HK-2 (cell line): ENCODE measurements around the gene TEX2.

Experiments used
- DNase-seq: peaks from one replicate; pipeline ENCODE4 v3.0.0-alpha.2; 2018; ENCODE audit not compliant: unreplicated experiment

The TEX2 gene, protein sequence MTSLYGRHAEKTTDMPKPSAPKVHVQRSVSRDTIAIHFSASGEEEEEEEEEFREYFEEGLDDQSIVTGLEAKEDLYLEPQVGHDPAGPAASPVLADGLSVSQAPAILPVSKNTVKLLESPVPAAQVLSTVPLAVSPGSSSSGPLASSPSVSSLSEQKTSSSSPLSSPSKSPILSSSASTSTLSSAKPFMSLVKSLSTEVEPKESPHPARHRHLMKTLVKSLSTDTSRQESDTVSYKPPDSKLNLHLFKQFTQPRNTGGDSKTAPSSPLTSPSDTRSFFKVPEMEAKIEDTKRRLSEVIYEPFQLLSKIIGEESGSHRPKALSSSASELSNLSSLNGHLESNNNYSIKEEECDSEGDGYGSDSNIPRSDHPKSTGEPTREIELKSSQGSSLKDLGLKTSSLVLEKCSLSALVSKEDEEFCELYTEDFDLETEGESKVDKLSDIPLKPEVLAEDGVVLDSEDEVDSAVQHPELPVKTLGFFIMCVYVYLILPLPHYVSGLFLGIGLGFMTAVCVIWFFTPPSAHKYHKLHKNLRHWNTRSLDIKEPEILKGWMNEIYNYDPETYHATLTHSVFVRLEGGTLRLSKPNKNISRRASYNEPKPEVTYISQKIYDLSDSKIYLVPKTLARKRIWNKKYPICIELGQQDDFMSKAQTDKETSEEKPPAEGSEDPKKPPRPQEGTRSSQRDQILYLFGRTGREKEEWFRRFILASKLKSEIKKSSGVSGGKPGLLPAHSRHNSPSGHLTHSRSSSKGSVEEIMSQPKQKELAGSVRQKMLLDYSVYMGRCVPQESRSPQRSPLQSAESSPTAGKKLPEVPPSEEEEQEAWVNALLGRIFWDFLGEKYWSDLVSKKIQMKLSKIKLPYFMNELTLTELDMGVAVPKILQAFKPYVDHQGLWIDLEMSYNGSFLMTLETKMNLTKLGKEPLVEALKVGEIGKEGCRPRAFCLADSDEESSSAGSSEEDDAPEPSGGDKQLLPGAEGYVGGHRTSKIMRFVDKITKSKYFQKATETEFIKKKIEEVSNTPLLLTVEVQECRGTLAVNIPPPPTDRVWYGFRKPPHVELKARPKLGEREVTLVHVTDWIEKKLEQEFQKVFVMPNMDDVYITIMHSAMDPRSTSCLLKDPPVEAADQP

DNA sequence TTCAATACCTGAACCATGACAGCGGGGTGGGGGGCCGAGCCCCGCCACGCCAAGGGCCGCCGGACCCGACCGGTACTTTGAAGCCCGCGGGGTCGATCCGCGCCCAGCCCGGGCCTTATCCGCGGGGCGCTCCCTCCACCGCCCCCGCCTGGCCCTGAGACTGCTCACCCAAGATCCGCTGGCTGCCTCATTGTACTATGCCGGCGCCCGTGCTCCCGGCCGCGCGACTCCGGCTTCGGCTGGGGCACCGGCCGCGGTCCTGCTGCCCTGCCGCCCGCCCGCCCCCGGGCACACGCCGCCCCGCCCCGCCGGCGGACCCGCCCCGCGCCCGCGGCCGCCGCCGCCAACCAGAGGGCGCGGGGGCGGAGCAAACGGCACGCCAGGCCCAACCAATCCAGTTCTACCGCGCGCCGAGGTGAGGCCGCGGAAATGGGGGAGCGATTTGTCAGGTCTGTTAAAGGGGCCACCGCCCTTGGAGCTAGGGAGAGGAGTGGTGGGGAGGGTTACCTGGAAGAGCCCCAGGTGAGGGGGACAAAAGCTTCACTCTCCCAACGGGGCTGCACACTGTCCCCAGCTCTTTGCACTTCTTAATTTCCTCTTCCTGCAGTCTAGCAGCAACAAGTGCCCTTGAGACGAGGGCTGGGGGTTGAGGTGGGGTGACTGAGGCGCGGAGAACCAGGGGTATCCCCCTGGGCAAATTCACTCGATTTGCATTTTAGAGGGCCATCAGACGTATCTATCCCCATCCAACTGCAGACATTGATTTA, at the start of gene TEX2:
Gene TEX2 (minus strand): TSS at position 261 of the 767 bp plus-strand sequence. CDS start 49,043 bp downstream, outside the sequence.
- DNase-seq: peak; percentile 84

DNA sequence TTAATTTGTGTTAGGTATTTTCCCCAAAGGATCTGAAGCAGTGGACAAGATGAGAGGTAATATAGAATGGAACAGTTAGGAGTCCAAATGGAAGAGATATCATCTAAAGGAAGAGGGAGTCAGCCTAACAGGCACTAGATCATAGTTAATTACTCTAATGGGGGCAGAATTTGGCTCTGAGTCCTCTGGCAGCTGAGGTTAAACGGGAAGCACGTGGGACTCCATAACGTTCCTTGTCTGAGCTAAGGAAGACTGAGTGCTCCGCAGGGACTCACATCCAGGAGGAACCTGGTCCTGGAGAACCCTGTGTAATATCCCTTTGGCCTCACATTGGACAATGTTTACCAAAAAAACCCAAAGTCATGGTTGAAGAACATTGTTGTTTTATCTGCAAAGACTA, 46.6 kb upstream of the TEX2 start:
- no peak for DNase-seq

DNA sequence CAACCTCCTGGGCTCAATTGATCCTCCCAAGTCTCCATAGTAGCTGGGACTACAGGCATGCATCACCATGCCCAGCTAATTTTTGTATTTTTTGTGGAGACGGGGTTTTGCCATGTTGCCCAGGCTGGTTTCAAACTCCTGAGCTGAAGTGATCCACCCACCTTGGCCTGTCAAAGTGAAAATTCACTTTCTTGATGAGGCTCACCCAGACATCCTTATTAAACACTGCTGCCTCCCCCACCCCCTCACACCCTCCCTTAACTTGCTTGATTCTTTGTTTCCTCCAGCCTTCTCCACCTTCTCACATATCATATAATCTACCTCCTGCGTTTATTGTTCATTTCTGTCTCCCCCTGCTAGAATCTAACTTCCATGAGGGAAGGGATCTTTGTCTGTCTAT, 46.0 kb upstream of the TEX2 start:
- DNase-seq: no peak

DNA sequence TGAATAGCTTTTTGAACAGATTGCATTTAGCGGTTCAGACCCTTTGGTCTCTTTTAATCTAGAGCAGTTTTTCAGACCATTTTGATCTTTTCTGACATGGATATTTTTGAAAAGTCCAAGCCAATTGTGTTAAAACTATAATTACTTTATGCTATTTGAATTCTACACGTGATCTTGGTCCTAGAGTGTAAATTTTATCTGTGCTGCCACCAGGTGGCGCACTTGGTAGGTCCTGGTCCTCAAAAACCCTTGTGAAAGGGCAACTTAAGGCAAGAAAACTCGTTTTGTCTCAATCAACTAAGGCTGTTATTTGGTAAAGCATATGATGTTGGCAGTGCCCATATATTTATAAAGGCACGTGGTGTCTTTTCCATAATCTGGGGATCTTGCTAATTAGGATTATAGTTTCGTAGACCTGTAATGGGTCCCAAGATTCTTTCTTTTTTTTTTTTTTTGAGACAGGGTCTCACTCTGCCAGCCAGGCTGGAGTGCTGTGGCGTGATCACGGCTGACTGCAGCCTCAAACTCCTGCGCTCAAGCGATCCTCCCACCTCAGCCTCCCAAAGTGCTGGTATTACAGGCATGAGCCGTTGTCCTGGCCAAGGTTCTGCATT, 43.9 kb upstream of the TEX2 start:
- peak; percentile 43 for DNase-seq

DNA sequence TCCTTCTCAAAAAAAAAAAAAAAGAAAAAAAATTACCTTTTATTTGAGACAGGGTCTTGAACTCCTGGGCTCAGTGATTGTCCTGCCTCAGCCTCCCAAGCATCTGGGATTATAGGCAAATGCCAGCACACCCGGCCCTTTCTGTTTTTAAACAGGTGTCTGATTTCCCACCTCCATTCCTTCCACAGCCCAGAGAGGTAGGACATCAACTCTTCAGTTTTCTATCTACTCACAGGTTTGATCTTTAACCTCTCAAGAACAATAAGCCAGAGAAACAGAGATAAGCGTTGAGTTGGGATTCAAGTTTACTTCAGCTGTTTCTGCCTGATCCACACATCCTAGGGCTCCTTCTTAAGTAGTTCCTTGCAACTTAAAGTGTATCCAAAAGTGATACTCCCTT, 41.5 kb upstream of the TEX2 start:
- DNase-seq: no peak

DNA sequence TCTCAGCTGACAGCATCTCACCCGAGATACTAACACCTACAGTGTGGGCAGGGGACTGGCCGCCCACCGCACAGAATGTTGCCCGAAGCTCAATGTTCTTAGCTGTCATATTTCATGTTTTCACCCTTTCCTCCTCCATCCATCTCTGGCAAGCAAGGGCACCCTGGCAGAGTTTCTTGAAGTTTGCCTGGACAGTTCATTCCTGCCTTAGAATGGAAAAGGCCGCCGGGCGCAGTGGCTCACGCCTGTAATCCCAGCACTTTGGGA, 37.6 kb upstream of the TEX2 start:
- no peak for DNase-seq

DNA sequence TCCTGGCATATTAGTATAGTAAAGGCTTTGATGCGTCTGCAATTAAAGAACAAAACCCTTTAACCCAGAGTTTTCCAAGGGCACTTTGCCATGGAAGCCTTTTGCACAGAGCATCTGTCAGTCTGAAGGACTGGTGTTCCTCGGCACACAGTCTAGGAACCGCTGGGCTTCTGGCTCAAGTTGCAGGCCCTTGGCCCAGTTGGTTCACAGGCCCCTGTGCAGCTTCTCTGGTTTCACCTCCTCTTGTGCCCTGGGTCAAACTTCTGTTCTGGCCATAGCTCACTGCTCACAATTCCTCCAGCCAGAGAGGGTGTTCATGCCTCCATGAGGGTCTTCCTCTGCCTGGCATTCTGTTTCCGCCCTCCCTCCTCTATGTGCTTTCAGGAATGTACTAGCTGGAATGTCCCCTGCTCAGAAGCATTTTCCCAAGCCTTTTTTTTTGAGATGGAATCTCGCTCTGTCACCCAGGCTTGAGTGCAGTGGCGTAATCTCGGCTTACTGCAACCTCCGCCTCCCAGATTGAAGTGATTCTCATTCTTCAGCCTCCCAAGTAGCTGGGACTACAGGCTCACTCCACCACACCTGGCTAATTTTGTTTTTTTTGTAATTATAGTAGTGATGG, 34.5 kb upstream of the TEX2 start:
- no peak for DNase-seq

DNA sequence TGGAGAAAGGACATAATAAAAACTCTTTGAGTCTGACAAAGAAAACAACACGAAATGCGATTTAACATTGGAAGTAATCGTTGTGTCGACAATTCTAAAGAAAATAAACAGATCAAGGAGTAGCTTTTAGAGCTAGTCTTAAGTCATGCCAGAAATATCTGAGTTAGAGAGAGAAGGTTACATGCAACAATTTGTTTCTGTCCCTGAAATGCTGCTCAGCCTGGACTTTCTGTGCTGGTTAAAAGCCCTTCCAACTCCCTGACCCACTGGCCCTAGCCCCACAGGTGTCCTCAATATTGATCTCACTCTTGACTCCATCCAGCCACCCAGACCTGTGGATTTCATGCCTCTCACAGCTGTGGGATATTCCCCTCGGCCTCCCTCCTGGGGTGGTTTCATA, 33.2 kb upstream of the TEX2 start:
- DNase-seq: no peak

DNA sequence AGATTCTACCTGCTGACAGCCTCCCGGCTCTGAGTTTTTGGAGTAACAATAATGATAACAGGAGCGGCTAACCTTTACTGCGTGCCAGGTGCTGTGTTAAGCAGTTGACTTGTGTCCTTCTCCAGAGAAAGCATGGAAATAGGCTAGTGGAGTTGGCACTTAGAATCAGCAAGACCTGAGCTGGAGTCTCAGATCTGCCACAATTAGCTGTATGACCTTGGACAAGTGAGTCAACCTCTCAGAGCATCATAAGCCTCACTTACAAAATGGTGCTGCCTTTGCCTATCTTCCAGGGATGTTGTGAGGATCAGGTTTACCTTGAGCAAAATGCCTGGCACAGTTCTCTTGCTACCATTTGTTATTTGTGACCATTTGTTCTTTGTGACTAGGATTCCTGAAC, 32.1 kb upstream of the TEX2 start:
- DNase-seq: no peak

DNA sequence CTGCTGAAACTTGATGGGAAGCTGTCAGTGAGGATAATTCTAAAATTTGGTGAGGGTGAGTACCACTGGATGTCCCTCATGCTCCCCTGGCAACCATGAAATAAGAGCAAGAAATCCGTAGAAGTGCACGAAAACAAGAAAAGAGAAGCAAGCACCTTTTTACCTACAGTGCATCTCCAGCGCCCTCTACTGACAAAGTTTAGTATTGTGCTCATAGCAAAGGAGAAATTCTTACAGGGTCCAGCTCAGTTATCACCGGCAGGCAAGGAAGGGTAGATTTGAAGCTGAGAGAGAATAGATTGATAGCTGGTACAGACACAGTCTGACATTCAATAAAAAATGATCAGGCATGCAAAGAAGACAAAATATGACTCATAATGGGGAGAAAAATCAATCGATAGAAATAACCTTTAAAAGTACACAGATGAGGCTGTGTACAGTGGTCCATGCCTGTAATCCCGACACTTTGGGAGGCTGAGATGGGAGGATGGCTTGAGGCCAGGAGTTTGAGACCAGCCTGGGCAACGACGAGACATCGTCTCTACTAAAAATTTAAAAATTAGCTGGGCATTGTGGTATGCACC, 28.3 kb upstream of the TEX2 start:
- DNase-seq: no peak

DNA sequence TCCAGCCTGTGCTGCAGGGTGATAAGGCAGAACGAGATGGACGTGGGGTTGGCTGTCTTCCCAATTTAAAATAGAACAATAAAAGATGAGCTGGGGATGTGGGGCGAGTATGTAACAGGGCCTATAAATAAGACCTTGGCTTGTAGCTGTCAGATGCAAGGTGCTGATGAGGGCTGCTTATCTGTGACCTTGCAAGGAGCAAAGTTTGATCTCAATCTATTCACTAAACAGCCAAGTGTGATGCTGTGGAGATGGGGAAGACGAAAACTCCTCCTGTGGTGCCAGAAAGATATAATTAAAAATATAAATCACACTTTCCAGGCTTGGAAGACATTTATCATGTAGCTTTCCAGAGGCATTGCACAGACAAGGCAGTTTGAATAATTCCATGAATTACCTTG, 26.7 kb upstream of the TEX2 start:
- DNase-seq: no peak

DNA sequence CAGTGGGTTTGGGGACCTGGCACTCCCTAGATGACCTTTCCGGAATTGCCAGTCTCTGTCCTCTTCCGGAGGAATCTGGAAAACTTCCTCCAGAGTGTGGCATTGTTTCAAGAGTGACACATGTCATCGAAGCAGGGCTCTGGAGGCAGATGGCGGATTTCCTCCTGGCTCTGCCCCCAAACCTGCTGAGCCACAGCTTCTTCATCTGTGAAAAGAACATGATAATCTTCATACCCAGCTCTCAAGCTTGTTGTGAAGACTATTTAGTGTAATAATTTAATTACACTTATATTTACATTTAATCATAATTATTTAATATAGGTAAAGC, 19.7 kb upstream of the TEX2 start:
- no peak for DNase-seq

DNA sequence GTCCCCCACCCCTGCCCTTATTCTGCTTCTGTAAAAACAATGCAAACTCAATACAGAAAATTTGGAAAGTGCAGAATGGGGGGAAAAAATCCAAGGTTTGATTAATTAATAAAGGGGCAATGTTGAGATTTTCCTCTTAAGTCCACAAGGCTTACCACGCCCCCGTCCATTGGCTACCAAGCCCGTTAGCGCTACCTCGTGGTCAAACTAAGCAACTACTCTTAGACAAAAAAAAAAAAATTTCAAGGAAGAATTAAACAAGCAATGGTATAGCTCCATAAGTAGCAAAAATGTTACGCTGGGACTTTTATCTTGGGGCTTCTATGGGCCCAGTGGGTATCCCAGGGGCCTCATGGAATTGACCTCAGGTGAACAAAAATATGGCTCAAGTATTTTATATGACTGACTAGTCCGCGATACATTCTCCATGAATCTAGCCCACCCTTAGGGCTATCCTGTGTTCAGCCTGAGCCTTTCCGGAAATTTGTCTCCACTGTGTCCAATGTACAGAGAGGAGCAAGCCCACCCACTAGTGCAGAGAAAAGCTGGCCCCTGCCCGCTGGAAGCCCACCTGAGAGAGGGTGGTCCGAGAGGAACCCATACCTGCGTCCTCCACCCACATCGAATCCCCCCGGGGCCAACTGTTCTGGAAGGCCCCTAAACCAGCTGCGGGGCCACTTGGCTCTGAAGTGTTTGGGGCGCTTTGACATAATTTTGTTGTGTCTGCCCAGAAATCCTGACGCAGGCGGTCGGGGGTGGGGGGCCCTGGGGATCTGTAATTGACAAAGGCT, 19.1 kb upstream of the TEX2 start:
- peak; percentile 30 for DNase-seq

DNA sequence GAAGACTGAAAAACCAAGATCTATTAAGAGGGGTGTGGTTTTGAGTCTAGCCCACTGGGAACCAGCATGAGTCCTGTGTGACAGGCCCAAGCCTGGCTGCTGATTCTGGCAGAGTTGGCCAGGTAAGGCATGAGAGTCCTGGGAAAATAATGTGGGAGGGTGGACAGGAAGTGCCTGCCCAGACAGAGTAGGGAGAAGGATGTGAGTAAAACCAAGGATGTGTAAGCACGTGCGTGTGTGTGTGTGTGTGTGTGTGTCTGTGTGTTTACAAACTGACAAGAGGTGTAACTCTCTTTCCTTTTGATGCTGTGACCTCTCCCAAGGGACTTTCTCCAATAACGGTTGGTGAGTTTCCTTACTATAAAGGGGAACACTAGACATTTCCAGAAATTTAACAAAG, 15.6 kb upstream of the TEX2 start:
- peak; percentile 58 for DNase-seq

DNA sequence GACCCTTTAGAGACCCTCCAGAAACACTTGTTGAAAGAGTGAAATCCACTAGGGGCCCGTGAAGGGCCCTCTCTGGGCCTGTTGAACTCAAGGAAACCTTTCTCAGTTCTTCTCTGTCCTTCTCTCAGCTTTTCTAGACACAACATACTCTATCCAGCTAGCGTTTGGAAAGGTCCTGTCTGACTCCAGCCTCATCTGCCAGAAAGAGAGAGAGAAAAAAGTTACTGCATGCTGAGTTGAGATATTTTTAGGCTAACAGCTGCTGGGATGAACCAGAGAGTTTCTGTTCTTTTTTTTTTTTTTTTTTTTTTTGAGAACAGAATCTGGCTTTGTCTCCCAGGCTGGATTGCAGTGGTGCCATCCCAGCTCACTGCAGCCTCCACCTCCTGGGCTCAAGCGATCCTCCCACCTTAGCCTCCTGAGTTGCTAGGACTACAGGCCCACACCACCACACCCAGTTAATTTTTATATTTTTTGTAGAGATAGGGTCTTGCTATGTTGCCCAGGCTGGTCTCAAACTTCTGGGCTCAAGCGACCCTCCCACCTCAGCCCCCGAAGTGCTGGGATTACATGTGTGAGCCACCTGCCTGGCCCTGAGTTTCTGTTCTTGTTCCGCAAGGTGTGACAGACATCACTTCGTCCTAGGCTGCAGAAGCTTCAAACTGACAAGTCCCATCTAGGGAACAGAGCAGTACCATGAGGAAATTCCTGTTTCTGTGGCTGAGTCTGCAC, 14.9 kb upstream of the TEX2 start:
- DNase-seq: no peak

DNA sequence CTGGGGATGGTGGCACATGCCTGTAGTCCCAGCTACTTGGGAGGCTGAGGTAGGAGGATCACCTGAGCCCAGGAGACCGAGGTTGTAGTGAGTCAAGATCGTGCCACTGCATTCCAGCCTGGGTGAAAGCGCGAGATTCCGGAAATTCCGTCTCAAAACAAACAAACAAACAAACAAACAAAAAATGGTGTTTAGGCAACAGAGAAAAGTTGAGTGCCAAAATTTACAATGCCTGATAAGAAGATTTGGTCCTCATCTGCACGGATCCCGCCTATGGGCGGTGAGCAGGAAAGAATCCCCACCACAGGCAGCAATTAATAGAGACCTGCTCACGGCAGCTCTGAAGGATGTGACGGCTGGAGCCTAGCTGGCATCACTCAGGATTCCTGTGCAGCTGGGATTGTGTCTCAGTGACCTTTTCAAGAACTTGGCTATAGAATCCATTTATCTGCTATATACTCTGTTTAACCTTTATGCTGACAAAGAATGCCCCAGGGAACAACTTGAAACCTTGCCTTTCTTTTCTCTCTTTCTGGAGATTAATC, 14.0 kb upstream of the TEX2 start:
- DNase-seq: no peak

DNA sequence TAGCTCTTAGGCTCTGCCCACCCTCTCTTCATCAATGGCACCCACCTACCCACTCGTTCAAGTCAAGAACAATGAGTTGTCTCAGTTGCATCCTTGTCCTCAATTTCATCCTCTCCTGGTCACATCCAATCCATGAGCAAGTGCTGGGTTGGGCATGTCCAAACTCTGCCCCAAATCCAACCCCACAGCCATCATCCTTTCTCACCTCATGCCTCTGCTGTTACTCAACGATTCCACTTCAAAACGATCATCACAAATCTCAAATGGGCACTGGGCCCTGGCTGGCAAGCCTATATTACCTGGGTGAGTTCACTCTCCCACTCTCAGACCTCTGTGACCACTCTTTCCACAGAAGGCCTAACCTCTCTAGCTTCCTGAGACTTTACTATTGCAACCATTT, 12.0 kb upstream of the TEX2 start:
- DNase-seq: no peak

DNA sequence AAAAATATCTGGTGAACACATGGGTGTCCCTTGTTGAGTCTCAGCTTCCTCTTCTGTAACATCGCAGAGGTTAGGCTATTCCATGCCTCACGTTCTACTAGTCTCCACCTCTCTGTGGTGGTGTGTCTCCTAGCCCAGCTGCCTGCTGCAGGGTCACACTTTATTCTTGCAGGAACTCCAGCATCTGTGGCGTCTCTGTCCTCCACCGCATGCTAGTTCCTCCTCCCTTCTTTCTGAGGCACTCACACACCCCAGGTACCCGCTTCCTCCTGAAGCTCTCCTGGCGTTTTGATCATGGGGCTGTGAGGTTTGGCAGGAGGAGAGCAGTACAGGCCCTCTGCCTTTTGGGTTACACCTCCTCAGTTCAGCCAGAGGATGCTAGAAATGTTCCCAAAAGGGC, 9.9 kb upstream of the TEX2 start:
- no peak for DNase-seq

DNA sequence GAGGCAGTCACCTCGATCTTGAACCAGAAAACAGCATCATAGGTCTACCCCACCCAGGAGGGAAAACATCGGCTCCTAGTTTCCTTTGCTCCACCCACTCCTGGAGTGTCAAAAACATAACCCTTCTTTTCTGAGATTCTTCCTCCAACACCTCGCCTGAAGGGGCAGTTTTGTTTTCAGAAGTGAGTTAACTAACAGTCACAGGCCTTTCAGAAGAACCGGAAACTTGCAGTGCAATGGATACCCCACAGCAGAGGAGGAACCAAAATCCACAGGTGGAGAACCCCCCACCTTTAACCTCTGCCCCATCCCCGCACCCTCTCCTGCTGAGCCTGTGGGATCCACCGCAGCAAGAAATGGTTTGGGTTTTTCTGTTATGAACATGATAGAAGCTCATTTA, 7.8 kb upstream of the TEX2 start:
- no peak for DNase-seq
